Spleen (tissue), 7 donors: ENCODE results near the gene GPATCH2L.

Source experiments
- POLR2A ChIP-seq, 3 donors: fragments of 450-650 bp; IDR thresholded peaks; one replicate each; pipeline ENCODE4 v1.5.1; 2017; ENCODE audit warnings: antibody characterized with exemption in 3 of 3, mild to moderate bottlenecking in 1 of 3
- POLR2AphosphoS5 ChIP-seq, 3 donors: sonication (generic); formaldehyde crosslinking; IDR thresholded peaks; one replicate each; pipeline ENCODE4 v1.5.1; 2017; ENCODE audit warnings: antibody characterized with exemption in 3 of 3
- TF ChIP-seq, protein P1 (sequence below), 11 experiments: fragments of 200-600 bp in 7 of 11; fragments of 450-650 bp in 4 of 11; sonication (generic) in 4 of 11; IDR thresholded peaks in 8 of 11; conservative IDR thresholded peaks in 3 of 11; 1 replicate in 7 of 11; 2 replicates in 4 of 11; pipeline versions ENCODE4 v1.4.0 to v1.8.0; 2016 to 2021; ENCODE audit warnings: antibody characterized with exemption in 11 of 11, inconsistent platforms in 4 of 11, mild to moderate bottlenecking in 1 of 11
- donor health status: DM: no; HTN: no; CAD: no; lungs with moderate emphysema.
- donor health status: DM: no; HTN: no; CAD: no.
- donor health status: DM: no; HTN: no; CAD: no.

DNA sequence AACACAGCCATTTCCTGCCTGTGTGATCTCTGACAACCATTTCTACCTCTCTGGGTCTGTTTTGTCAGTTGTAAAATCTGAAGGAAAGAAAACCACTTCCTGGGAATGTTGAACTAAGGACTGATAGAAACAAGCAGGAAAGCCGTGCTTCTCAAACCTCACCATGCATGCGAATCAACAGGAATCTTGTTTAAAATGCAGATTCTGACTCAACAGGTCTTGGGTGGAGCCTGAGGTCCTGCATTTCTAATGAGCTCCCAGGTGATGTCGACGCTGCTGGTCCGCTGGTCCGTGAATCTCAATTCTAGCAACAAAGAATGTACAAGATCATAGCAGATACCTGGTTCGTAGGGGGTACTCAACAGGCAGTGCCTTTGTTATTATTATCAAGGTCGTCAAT lies 38.0 kb upstream of the GPATCH2L start:
- TF ChIP-seq, protein P1, sequence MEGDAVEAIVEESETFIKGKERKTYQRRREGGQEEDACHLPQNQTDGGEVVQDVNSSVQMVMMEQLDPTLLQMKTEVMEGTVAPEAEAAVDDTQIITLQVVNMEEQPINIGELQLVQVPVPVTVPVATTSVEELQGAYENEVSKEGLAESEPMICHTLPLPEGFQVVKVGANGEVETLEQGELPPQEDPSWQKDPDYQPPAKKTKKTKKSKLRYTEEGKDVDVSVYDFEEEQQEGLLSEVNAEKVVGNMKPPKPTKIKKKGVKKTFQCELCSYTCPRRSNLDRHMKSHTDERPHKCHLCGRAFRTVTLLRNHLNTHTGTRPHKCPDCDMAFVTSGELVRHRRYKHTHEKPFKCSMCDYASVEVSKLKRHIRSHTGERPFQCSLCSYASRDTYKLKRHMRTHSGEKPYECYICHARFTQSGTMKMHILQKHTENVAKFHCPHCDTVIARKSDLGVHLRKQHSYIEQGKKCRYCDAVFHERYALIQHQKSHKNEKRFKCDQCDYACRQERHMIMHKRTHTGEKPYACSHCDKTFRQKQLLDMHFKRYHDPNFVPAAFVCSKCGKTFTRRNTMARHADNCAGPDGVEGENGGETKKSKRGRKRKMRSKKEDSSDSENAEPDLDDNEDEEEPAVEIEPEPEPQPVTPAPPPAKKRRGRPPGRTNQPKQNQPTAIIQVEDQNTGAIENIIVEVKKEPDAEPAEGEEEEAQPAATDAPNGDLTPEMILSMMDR (IDR thresholded peaks at IDR 0.05 in 8 of 11, conservative IDR thresholded peaks at IDR 0.05 in 3 of 11) = no peak
- no peak for TF ChIP-seq POLR2A (IDR thresholded peaks at IDR 0.05)
- TF ChIP-seq POLR2AphosphoS5 (IDR thresholded peaks at IDR 0.05) = no peak
